Activated CD4-positive, alpha-beta T cell treated with anti-CD3 and anti-CD28 coated beads, Interleukin-2, amount 50 U/mL, for 16 hours (primary cell): ENCODE measurements around the gene SHC2.
"Not testable (repeated sequence)": the region's sequence is repeated elsewhere in the genome, so short reads cannot be mapped to it uniquely, and the experiment has no call there.

Experiments
- DNase-seq: peaks from one replicate; pipeline ENCODE4 v3.0.0-alpha.2; 2020

The SHC2 gene

GRCh38 chr19:422213-422916, 38.5 kb downstream of the SHC2 start:
- DNase-seq = no peak

- no peak for DNase-seq
These were observed 40.9 kb downstream of the SHC2 start for GRCh38 chr19:419721-420515.

GRCh38 chr19:418761-419671, 41.8 kb downstream of the SHC2 start:
- no peak for DNase-seq

GRCh38 chr19:416416-416815, 44.4 kb downstream of the SHC2 start:
- no peak for DNase-seq

GRCh38 chr19:415292-415691, 45.5 kb downstream of the SHC2 start:
- no peak for DNase-seq

- DNase-seq = no peak
These were observed 46.9 kb downstream of the SHC2 start for GRCh38 chr19:413756-414420.

GRCh38 chr19:412356-413355, 48.2 kb downstream of the SHC2 start:
- no peak for DNase-seq

GRCh38 chr19:411723-412355, 49.0 kb downstream of the SHC2 start:
- DNase-seq = no peak

- not testable (repeated sequence) for DNase-seq
These were observed 49.6 kb downstream of the SHC2 start for GRCh38 chr19:411121-411722.

- DNase-seq = no peak
These were observed 50.5 kb downstream of the SHC2 start for GRCh38 chr19:410243-410781.

GRCh38 chr19:409516-410242, 51.2 kb downstream of the SHC2 start:
- DNase-seq = no peak

GRCh38 chr19:408902-409515, 51.8 kb downstream of the SHC2 start, which contains the start of gene C2CD4C:
Gene C2CD4C, minus strand, starts transcription at chr19:409147. Its CDS starts 786 bp downstream, at chr19:408361.
- no peak for DNase-seq

GRCh38 chr19:408441-408901, 52.4 kb downstream of the SHC2 start:
- no peak for DNase-seq

GRCh38 chr19:407511-408440, 53.1 kb downstream of the SHC2 start:
- no peak for DNase-seq

GRCh38 chr19:406971-407510, 53.8 kb downstream of the SHC2 start:
- DNase-seq = no peak

- no peak for DNase-seq
These were observed 54.6 kb downstream of the SHC2 start for GRCh38 chr19:406135-406781.
